Measurements from ENCODE around the gene PASK.
"Not testable (repeated sequence)": the region's sequence is repeated elsewhere in the genome, so short reads cannot be mapped to it uniquely, and the experiment has no call there.

PASK gene

GRCh38 chr2:241095594-241096290 is 53.5 kb downstream of the PASK start:
- TF ChIP-seq HDGF (IDR thresholded peaks at IDR 0.05; ENCODE audit: borderline replicate concordance) (no peak), LEF1 (IDR thresholded peaks at IDR 0.05; ENCODE audit: borderline replicate concordance) (no peak), BHLHE40 (IDR thresholded peaks at IDR 0.05; ENCODE audit: borderline replicate concordance) (no peak), L3MBTL2 (conservative IDR thresholded peaks at IDR 0.05) (no peak), FOXM1 (IDR thresholded peaks at IDR 0.05; ENCODE audit: borderline replicate concordance) (no peak), ELF4 (IDR thresholded peaks at IDR 0.05) (no peak), FOXK2 (IDR thresholded peaks at IDR 0.05) (no peak), SUZ12 (IDR thresholded peaks at IDR 0.05) (no peak), FOXA1 (IDR thresholded peaks at IDR 0.05) (no peak)
- DNase-seq (ENCODE audit: extremely low spot score), result no peak
- ChIA-PET POLR2A (no interaction called here), CTCF (no interaction called here)

GRCh38 chr2:241094924-241095420 is 54.3 kb downstream of the PASK start:
- TF ChIP-seq TARDBP (IDR thresholded peaks at IDR 0.05) (no peak), HDGF (IDR thresholded peaks at IDR 0.05; ENCODE audit: borderline replicate concordance) (no peak), BHLHE40 (IDR thresholded peaks at IDR 0.05; ENCODE audit: borderline replicate concordance) (no peak)
- CTCF ChIA-PET, result no interaction called here
- POLR2A ChIA-PET, result no interaction called here
- DNase-seq (ENCODE audit: extremely low spot score), result no peak

GRCh38 chr2:241094172-241094571 is 55.1 kb downstream of the PASK start:
- ChIA-PET CTCF (no interaction called here), POLR2A (interaction anchor here (1.6 kb wide), 1 partner anchor 8 kb away, joined by 4 read pairs; the partner anchor contains the start of gene MTERF4)
- DNase-seq (ENCODE audit: extremely low spot score), result no peak
- TF ChIP-seq ELF4 (IDR thresholded peaks at IDR 0.05), result no peak
- TF ChIP-seq NFRKB (IDR thresholded peaks at IDR 0.05), result no peak
- no peak for TF ChIP-seq SP1 (IDR thresholded peaks at IDR 0.05)
- TF ChIP-seq ARNT (IDR thresholded peaks at IDR 0.05), result no peak
- TF ChIP-seq ZNF384 (IDR thresholded peaks at IDR 0.05), result no peak
- TF ChIP-seq TARDBP (IDR thresholded peaks at IDR 0.05), result no peak
- TF ChIP-seq PKNOX1 (IDR thresholded peaks at IDR 0.05), result no peak
- no peak for TF ChIP-seq HDGF (IDR thresholded peaks at IDR 0.05; ENCODE audit: borderline replicate concordance)
- TF ChIP-seq SUZ12 (IDR thresholded peaks at IDR 0.05), result no peak
- TF ChIP-seq L3MBTL2 (conservative IDR thresholded peaks at IDR 0.05), result no peak
- no peak for TF ChIP-seq FOXK2 (IDR thresholded peaks at IDR 0.05)
- TF ChIP-seq CTBP1 (IDR thresholded peaks at IDR 0.05; ENCODE audit: borderline replicate concordance), result no peak
- no peak for TF ChIP-seq FOXA1 (IDR thresholded peaks at IDR 0.05)

- POLR2A ChIA-PET, result interaction anchor here (1.6 kb wide), 1 partner anchor 9 kb away, joined by 4 read pairs; the partner anchor contains the start of gene MTERF4
- DNase-seq (ENCODE audit: extremely low spot score); CTCF ChIA-PET: not testable (repeated sequence)
Measured at GRCh38 chr2:241093133-241093781, 56.0 kb downstream of the PASK start.

GRCh38 chr2:241092677-241093076 is 56.6 kb downstream of the PASK start:
- TF ChIP-seq NFRKB (IDR thresholded peaks at IDR 0.05) (no peak), ZNF384 (IDR thresholded peaks at IDR 0.05) (no peak), FOXK2 (IDR thresholded peaks at IDR 0.05) (no peak), PKNOX1 (IDR thresholded peaks at IDR 0.05) (no peak), ARNT (IDR thresholded peaks at IDR 0.05) (no peak), BHLHE40 (IDR thresholded peaks at IDR 0.05; ENCODE audit: borderline replicate concordance) (no peak), ELF4 (IDR thresholded peaks at IDR 0.05) (no peak), LEF1 (IDR thresholded peaks at IDR 0.05; ENCODE audit: borderline replicate concordance) (no peak), CTBP1 (IDR thresholded peaks at IDR 0.05; ENCODE audit: borderline replicate concordance) (no peak), HDGF (IDR thresholded peaks at IDR 0.05; ENCODE audit: borderline replicate concordance) (no peak), FOXM1 (IDR thresholded peaks at IDR 0.05; ENCODE audit: borderline replicate concordance) (no peak), L3MBTL2 (conservative IDR thresholded peaks at IDR 0.05) (no peak), SUZ12 (IDR thresholded peaks at IDR 0.05) (no peak), FOXA1 (IDR thresholded peaks at IDR 0.05) (no peak), SP1 (IDR thresholded peaks at IDR 0.05) (no peak), TARDBP (IDR thresholded peaks at IDR 0.05) (no peak)
- no peak for DNase-seq (ENCODE audit: extremely low spot score)
- CTCF ChIA-PET, result no interaction called here
- POLR2A ChIA-PET, result interaction anchor here (1.6 kb wide), 1 partner anchor 10 kb away, joined by 4 read pairs; the partner anchor contains the start of gene MTERF4

- CTCF ChIA-PET, result no interaction called here
Measured at GRCh38 chr2:241091734-241092445, 57.4 kb downstream of the PASK start.

More at GRCh38 chr2:241091734-241092445, 57.4 kb downstream of the PASK start:
- POLR2A ChIA-PET, result no interaction called here
- no peak for DNase-seq (ENCODE audit: extremely low spot score)
- TF ChIP-seq LEF1 (IDR thresholded peaks at IDR 0.05; ENCODE audit: borderline replicate concordance), result no peak
- no peak for TF ChIP-seq BHLHE40 (IDR thresholded peaks at IDR 0.05; ENCODE audit: borderline replicate concordance)
- TF ChIP-seq ZNF384 (IDR thresholded peaks at IDR 0.05), result no peak
- TF ChIP-seq NFRKB (IDR thresholded peaks at IDR 0.05), result no peak
- no peak for TF ChIP-seq L3MBTL2 (conservative IDR thresholded peaks at IDR 0.05)
- no peak for TF ChIP-seq SP1 (IDR thresholded peaks at IDR 0.05)
- no peak for TF ChIP-seq CTBP1 (IDR thresholded peaks at IDR 0.05; ENCODE audit: borderline replicate concordance)
- TF ChIP-seq FOXA1 (IDR thresholded peaks at IDR 0.05), result no peak
- no peak for TF ChIP-seq FOXM1 (IDR thresholded peaks at IDR 0.05; ENCODE audit: borderline replicate concordance)
- no peak for TF ChIP-seq FOXK2 (IDR thresholded peaks at IDR 0.05)
- no peak for TF ChIP-seq ELF4 (IDR thresholded peaks at IDR 0.05)
- no peak for TF ChIP-seq PKNOX1 (IDR thresholded peaks at IDR 0.05)
- no peak for TF ChIP-seq SUZ12 (IDR thresholded peaks at IDR 0.05)

Data from HEK293T (cell line).